ENCODE data around the gene C11orf68.

C11orf68 gene

DNA sequence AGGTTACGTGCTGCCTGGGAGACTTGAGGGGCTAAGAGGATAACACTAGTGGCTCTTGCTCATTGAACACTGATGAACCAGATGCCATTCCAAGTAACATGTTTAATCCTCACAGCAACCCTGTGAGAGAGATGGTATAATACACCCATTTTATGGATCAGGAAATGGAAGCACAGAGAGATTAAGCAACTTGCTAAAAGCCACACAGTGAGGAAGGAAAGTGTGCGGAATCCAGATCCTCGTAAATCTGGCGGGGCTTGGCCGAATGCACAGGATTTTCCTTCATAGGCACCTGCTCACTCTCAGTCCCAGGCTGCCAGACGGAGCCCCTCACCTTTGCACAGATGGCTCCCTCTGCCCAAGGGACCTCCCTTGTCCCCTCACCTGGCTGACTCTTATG is 11.0 kb downstream of the C11orf68 start:
- Histone ChIP-seq H3K56ac (ENCODE audit: low read length) (no peak overlapping the region), H4K8ac (ENCODE audit: low read depth, low read length) (no peak overlapping the region), H3K4me3 (ENCODE audit: low read length) (no peak overlapping the region), H3K9ac (ENCODE audit: low read length) (no peak overlapping the region), H3K4ac (ENCODE audit: low read depth, low read length) (no peak overlapping the region), H3K79me2 (ENCODE audit: control insufficient read depth, insufficient read depth, low read length) (no peaks in the 10 kb centered on the region), H4K5ac (ENCODE audit: low read length) (no peak overlapping the region), H3K27ac (ENCODE audit: low read depth, low read length) (no peak overlapping the region), H3K23ac (ENCODE audit: low read length) (no peak overlapping the region), H3K36me3 (ENCODE audit: control insufficient read depth, insufficient read depth, low read length) (no peaks in the 10 kb centered on the region), H2BK15ac (replicated peaks; ENCODE audit: low read depth) (no peak overlapping the region), H3K4me1 (ENCODE audit: control insufficient read depth, low read depth, low read length) (peaks cover 2% of the 10 kb centered on the region), H2BK120ac (ENCODE audit: low read depth, low read length) (no peak overlapping the region), H3K4me2 (ENCODE audit: low read length) (no peak overlapping the region), H3K27me3 (ENCODE audit: insufficient read depth, low read length, poor library complexity) (no peaks in the 10 kb centered on the region), H3K79me1 (ENCODE audit: low read length) (no peaks in the 10 kb centered on the region), H3K18ac (ENCODE audit: low read length) (no peak overlapping the region), H2AK5ac (ENCODE audit: low read length) (no peak overlapping the region), H2BK5ac (ENCODE audit: low read length) (no peak overlapping the region)
- no CpG with 5 or more reads among the region's 6 CpGs for WGBS (ENCODE audit: extremely low coverage, insufficient coverage, low lambda C conversion rate)
- no peak for DNase-seq

DNA sequence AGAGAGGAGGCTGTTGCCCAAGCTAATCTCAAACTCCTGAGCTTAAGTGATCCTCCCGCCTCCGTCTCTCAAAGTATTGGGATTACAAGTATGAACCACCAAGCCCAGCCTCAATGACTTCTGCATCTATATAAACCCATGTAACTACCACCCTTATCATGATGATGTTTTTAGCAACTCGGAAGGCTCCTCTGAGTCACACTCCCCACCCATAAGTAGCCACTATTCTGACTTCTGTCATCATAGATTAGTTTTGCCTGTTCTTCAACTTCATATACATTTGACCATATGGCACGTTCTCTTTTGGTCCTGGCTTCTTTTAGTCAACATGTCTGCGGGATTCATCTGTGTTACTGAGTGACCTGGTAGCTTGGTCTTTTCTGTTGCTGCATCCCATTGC is 12.3 kb downstream of the C11orf68 start:
- no peak overlapping the region for H3K23ac ChIP-seq (ENCODE audit: low read length)
- no peak overlapping the region for H4K8ac ChIP-seq (ENCODE audit: low read depth, low read length)
- H3K9ac ChIP-seq (ENCODE audit: low read length): no peak overlapping the region
- H2BK15ac ChIP-seq (replicated peaks; ENCODE audit: low read depth): no peak overlapping the region
- no peaks in the 10 kb centered on the region for H3K79me2 ChIP-seq (ENCODE audit: control insufficient read depth, insufficient read depth, low read length)
- no peak overlapping the region for H3K4ac ChIP-seq (ENCODE audit: low read depth, low read length)
- H3K27me3 ChIP-seq (ENCODE audit: insufficient read depth, low read length, poor library complexity): no peaks in the 10 kb centered on the region
- no peak overlapping the region for H3K56ac ChIP-seq (ENCODE audit: low read length)
- H3K18ac ChIP-seq (ENCODE audit: low read length): no peak overlapping the region
- H4K5ac ChIP-seq (ENCODE audit: low read length): no peak overlapping the region
- no peak overlapping the region for H2BK120ac ChIP-seq (ENCODE audit: low read depth, low read length)
- no peak for DNase-seq
- no peaks in the 10 kb centered on the region for H3K36me3 ChIP-seq (ENCODE audit: control insufficient read depth, insufficient read depth, low read length)
- no peak overlapping the region for H3K4me2 ChIP-seq (ENCODE audit: low read length)
- H2AK5ac ChIP-seq (ENCODE audit: low read length): no peak overlapping the region
- no peaks in the 10 kb centered on the region for H3K79me1 ChIP-seq (ENCODE audit: low read length)
- H3K4me1 ChIP-seq (ENCODE audit: control insufficient read depth, low read depth, low read length): peaks cover 1% of the 10 kb centered on the region
- WGBS (ENCODE audit: extremely low coverage, insufficient coverage, low lambda C conversion rate): no CpG with 5 or more reads among the region's 5 CpGs
- H3K4me3 ChIP-seq (ENCODE audit: low read length): no peak overlapping the region
- H3K27ac ChIP-seq (ENCODE audit: low read depth, low read length): no peak overlapping the region
- H2BK5ac ChIP-seq (ENCODE audit: low read length): no peak overlapping the region

DNA sequence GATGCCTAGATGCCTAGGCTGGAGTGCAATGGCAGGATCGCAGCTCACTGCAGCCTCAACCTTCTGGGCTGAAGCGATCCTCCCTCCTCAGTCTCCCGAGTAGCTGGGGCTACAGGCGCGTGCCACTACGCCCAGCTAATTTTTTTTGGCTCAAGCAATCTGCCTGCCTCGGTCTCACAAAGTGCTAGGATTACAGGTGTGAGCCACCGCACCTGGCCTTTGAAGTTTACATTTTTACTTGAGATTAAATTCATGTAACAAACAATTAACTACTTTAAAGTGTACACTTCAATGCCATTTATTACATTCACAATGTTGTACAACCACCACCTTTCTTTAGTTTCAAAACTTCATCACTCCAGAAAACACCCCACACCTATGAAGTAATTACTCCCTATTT is 15.1 kb downstream of the C11orf68 start:
- no peaks in the 10 kb centered on the region for H3K79me1 ChIP-seq (ENCODE audit: low read length)
- H2AK5ac ChIP-seq (ENCODE audit: low read length): no peak overlapping the region
- H2BK5ac ChIP-seq (ENCODE audit: low read length): no peak overlapping the region
- no peak for DNase-seq
- no peak overlapping the region for H3K56ac ChIP-seq (ENCODE audit: low read length)
- no peak overlapping the region for H3K4me2 ChIP-seq (ENCODE audit: low read length)
- no peak overlapping the region for H3K4me3 ChIP-seq (ENCODE audit: low read length)
- H3K27me3 ChIP-seq (ENCODE audit: insufficient read depth, low read length, poor library complexity): peaks cover 7% of the 10 kb centered on the region
- H4K5ac ChIP-seq (ENCODE audit: low read length): no peak overlapping the region
- H4K8ac ChIP-seq (ENCODE audit: low read depth, low read length): no peak overlapping the region
- no peak overlapping the region for H3K27ac ChIP-seq (ENCODE audit: low read depth, low read length)
- WGBS (ENCODE audit: extremely low coverage, insufficient coverage, low lambda C conversion rate): no CpG with 5 or more reads among the region's 8 CpGs
- no peak overlapping the region for H3K18ac ChIP-seq (ENCODE audit: low read length)
- no peak overlapping the region for H2BK15ac ChIP-seq (replicated peaks; ENCODE audit: low read depth)
- no peak overlapping the region for H3K4ac ChIP-seq (ENCODE audit: low read depth, low read length)
- H3K79me2 ChIP-seq (ENCODE audit: control insufficient read depth, insufficient read depth, low read length): no peaks in the 10 kb centered on the region
- no peak overlapping the region for H2BK120ac ChIP-seq (ENCODE audit: low read depth, low read length)
- no peak overlapping the region for H3K9ac ChIP-seq (ENCODE audit: low read length)
- H3K4me1 ChIP-seq (ENCODE audit: control insufficient read depth, low read depth, low read length): no peaks in the 10 kb centered on the region
- no peak overlapping the region for H3K23ac ChIP-seq (ENCODE audit: low read length)
- no peaks in the 10 kb centered on the region for H3K36me3 ChIP-seq (ENCODE audit: control insufficient read depth, insufficient read depth, low read length)

DNA sequence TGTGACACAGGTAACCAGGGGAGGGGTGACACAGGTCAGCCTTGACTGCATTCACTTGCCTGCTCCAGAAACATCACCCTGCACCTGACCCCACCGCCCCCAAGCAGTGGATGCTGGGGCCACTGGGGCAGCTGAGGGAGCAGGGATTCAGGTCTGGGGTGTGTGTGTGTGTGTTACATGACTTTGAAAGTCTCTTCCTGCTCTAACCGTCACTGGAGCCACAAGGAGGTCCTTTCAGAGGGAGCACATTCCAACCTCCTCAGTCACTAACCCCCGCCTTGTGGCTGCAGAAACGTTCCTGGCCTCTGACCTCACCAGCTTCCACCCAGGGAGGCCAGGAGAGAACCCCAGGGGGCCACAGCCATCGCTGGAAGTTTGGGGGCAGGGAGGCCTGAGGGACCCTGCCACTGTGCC is 15.8 kb downstream of the C11orf68 start:
- H3K56ac ChIP-seq (ENCODE audit: low read length): peak overlapping the region; percentile 34
- no peak overlapping the region for H3K23ac ChIP-seq (ENCODE audit: low read length)
- WGBS (ENCODE audit: extremely low coverage, insufficient coverage, low lambda C conversion rate): no CpG with 5 or more reads among the region's 5 CpGs
- no peak overlapping the region for H2BK15ac ChIP-seq (replicated peaks; ENCODE audit: low read depth)
- no peaks in the 10 kb centered on the region for H3K79me2 ChIP-seq (ENCODE audit: control insufficient read depth, insufficient read depth, low read length)
- no peak overlapping the region for H3K4me3 ChIP-seq (ENCODE audit: low read length)
- H4K8ac ChIP-seq (ENCODE audit: low read depth, low read length): no peak overlapping the region
- H4K5ac ChIP-seq (ENCODE audit: low read length): no peak overlapping the region
- H2BK5ac ChIP-seq (ENCODE audit: low read length): no peak overlapping the region
- H3K4me1 ChIP-seq (ENCODE audit: control insufficient read depth, low read depth, low read length): no peaks in the 10 kb centered on the region
- no peak overlapping the region for H3K18ac ChIP-seq (ENCODE audit: low read length)
- peaks cover 7% of the 10 kb centered on the region for H3K27me3 ChIP-seq (ENCODE audit: insufficient read depth, low read length, poor library complexity)
- H3K4me2 ChIP-seq (ENCODE audit: low read length): no peak overlapping the region
- H3K4ac ChIP-seq (ENCODE audit: low read depth, low read length): no peak overlapping the region
- H3K79me1 ChIP-seq (ENCODE audit: low read length): no peaks in the 10 kb centered on the region
- no peak overlapping the region for H2AK5ac ChIP-seq (ENCODE audit: low read length)
- no peaks in the 10 kb centered on the region for H3K36me3 ChIP-seq (ENCODE audit: control insufficient read depth, insufficient read depth, low read length)
- DNase-seq: peak; percentile 96
- H3K27ac ChIP-seq (ENCODE audit: low read depth, low read length): no peak overlapping the region
- H2BK120ac ChIP-seq (ENCODE audit: low read depth, low read length): no peak overlapping the region
- no peak overlapping the region for H3K9ac ChIP-seq (ENCODE audit: low read length)

DNA sequence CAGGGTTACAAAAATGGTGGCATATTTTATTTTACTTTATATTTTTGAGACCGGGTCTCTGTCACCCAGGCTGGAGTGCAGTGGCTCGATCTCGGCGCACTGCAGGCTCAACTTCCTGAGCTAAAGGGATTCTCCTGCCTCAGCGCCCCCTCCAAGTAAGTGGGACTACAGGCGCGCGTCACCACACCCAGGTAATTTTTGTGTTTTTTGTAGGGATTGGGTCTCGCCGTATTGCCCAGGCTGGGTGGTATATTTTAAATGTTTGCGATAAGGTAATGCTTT is 18.0 kb downstream of the C11orf68 start:
- H3K18ac ChIP-seq (ENCODE audit: low read length): no peak overlapping the region
- H3K23ac ChIP-seq (ENCODE audit: low read length): no peak overlapping the region
- no peaks in the 10 kb centered on the region for H3K79me1 ChIP-seq (ENCODE audit: low read length)
- H3K79me2 ChIP-seq (ENCODE audit: control insufficient read depth, insufficient read depth, low read length): no peaks in the 10 kb centered on the region
- H3K9ac ChIP-seq (ENCODE audit: low read length): no peak overlapping the region
- no peaks in the 10 kb centered on the region for H3K4me1 ChIP-seq (ENCODE audit: control insufficient read depth, low read depth, low read length)
- no peak overlapping the region for H3K4ac ChIP-seq (ENCODE audit: low read depth, low read length)
- no peak overlapping the region for H3K4me2 ChIP-seq (ENCODE audit: low read length)
- H4K8ac ChIP-seq (ENCODE audit: low read depth, low read length): no peak overlapping the region
- H3K4me3 ChIP-seq (ENCODE audit: low read length): no peak overlapping the region
- no peak overlapping the region for H3K27ac ChIP-seq (ENCODE audit: low read depth, low read length)
- H2AK5ac ChIP-seq (ENCODE audit: low read length): no peak overlapping the region
- WGBS (ENCODE audit: extremely low coverage, insufficient coverage, low lambda C conversion rate): no CpG with 5 or more reads among the region's 11 CpGs
- no peak overlapping the region for H2BK15ac ChIP-seq (replicated peaks; ENCODE audit: low read depth)
- peaks cover 7% of the 10 kb centered on the region for H3K27me3 ChIP-seq (ENCODE audit: insufficient read depth, low read length, poor library complexity)
- no peaks in the 10 kb centered on the region for H3K36me3 ChIP-seq (ENCODE audit: control insufficient read depth, insufficient read depth, low read length)
- H2BK120ac ChIP-seq (ENCODE audit: low read depth, low read length): no peak overlapping the region
- H4K5ac ChIP-seq (ENCODE audit: low read length): no peak overlapping the region
- H2BK5ac ChIP-seq (ENCODE audit: low read length): no peak overlapping the region
- H3K56ac ChIP-seq (ENCODE audit: low read length): no peak overlapping the region
- DNase-seq: no peak

DNA sequence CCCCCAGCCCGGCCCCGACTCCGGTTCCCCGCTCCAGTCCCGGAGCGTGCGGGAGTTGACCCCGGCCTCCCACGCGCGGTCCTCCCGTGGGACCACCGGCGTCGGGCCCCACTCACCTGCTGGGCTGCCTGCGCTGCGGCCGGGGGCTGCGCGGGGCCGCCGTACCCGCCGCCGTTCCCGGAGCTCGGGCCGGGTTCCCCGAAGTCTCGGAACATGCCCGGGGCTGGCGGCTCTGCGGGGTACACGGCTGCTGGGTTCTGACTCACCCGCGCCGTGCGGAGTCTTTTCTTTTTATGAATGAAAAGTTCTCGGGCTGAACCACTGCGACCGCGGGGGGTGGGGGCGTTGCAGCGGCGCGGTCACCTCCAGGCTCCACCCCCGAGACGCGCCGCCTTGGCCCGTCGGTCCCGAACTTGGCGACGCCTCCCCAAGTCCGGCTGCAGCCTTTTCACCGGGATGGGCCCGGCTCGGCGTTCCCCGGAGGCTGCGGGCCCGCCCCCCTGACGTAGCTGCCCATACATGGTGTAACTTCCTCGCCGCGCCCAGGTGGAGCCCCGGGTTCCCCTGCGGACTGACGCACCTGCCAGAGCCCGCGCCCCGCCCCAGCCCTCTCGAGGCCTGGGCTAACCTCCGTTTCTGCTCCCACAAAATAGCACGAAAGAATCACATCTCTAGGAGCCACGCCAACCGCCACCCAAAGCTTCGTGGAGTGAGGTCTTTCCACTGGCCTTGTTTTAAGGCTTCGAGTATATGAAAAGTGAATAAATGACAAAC is 18.6 kb downstream of the C11orf68 start, which contains the start of gene FOSL1:
Gene FOSL1, minus strand, starts transcription at position 264 of the 774 bp plus-strand sequence. Its CDS starts 49 bp downstream, at position 215.
- H3K27me3 ChIP-seq (ENCODE audit: insufficient read depth, low read length, poor library complexity): peaks cover 7% of the 10 kb centered on the region
- peak within 1 kb of the TSS; percentile 76 for H3K56ac ChIP-seq (ENCODE audit: low read length)
- peak within 1 kb of the TSS; percentile 1 for H3K23ac ChIP-seq (ENCODE audit: low read length)
- peak; percentile 94 for DNase-seq
- no CpG with 5 or more reads among the region's 80 CpGs for WGBS (ENCODE audit: extremely low coverage, insufficient coverage, low lambda C conversion rate)
- no peaks in the 10 kb centered on the region for H3K36me3 ChIP-seq (ENCODE audit: control insufficient read depth, insufficient read depth, low read length)
- no peak within 1 kb of the TSS for H3K4ac ChIP-seq (ENCODE audit: low read depth, low read length)
- no peaks in the 10 kb centered on the region for H3K79me1 ChIP-seq (ENCODE audit: low read length)
- H4K8ac ChIP-seq (ENCODE audit: low read depth, low read length): no peak within 1 kb of the TSS
- peak within 1 kb of the TSS; percentile 37 for H3K27ac ChIP-seq (ENCODE audit: low read depth, low read length)
- H2BK15ac ChIP-seq (replicated peaks; ENCODE audit: low read depth): no peak within 1 kb of the TSS
- H4K5ac ChIP-seq (ENCODE audit: low read length): no peak within 1 kb of the TSS
- no peak within 1 kb of the TSS for H2BK120ac ChIP-seq (ENCODE audit: low read depth, low read length)
- no peak within 1 kb of the TSS for H2AK5ac ChIP-seq (ENCODE audit: low read length)
- no peak within 1 kb of the TSS for H2BK5ac ChIP-seq (ENCODE audit: low read length)
- peak within 1 kb of the TSS; percentile 55 for H3K18ac ChIP-seq (ENCODE audit: low read length)
- H3K4me3 ChIP-seq (ENCODE audit: low read length): no peak within 1 kb of the TSS
- peak within 1 kb of the TSS; percentile 48 for H3K4me2 ChIP-seq (ENCODE audit: low read length)
- H3K9ac ChIP-seq (ENCODE audit: low read length): peak within 1 kb of the TSS; percentile 56
- no peaks in the 10 kb centered on the region for H3K4me1 ChIP-seq (ENCODE audit: control insufficient read depth, low read depth, low read length)
- no peaks in the 10 kb centered on the region for H3K79me2 ChIP-seq (ENCODE audit: control insufficient read depth, insufficient read depth, low read length)

All from mesendoderm (in vitro differentiated cells).